Esophagus muscularis mucosa (tissue), 3 donors: Measurements from ENCODE around the gene SEPTIN5.

Experiments
- CTCF ChIP-seq, 3 experiments: fragments of 200-600 bp in 2 of 3; fragments of 450-650 bp in 1 of 3; sonication (generic) in 2 of 3; IDR thresholded peaks; one replicate each; pipeline ENCODE4 v1.5.1; 2017 to 2019; ENCODE audit warnings: antibody characterized with exemption in 3 of 3, mild to moderate bottlenecking in 2 of 3, moderate library complexity in 1 of 3
- POLR2A ChIP-seq: fragments of 450-650 bp; IDR thresholded peaks from one replicate; pipeline ENCODE4 v1.6.1; 2017; ENCODE audit warnings: antibody characterized with exemption, moderate library complexity, mild to moderate bottlenecking, low read depth
- POLR2AphosphoS5 ChIP-seq, 2 donors: sonication (generic); formaldehyde crosslinking; IDR thresholded peaks; one replicate each; pipeline ENCODE4 v1.6.1; 2017; ENCODE audit warnings: antibody characterized with exemption in 2 of 2

GRCh38 chr22:19731361-19732135, 17.2 kb downstream of the SEPTIN5 start:
- TF ChIP-seq CTCF (IDR thresholded peaks at IDR 0.05) (no peak), POLR2AphosphoS5 (IDR thresholded peaks at IDR 0.05) (no peak), POLR2A (no peak)
